ENCODE data around the gene LRRC41. TPM values are rescaled to one million over a fixed set of nuclear protein-coding genes. Genes with fewer than 3 reads are reported as not detected.

Gene LRRC41
- total RNA-seq, 1 experiment from 2014 or later: 38.1 TPM

- TF ChIP-seq CTCF (IDR thresholded peaks at IDR 0.05 in 2 of 3, conservative IDR thresholded peaks at IDR 0.05 in 1 of 3; ENCODE audit: borderline replicate concordance in 1 of 3, insufficient read depth in 1 of 3, low read depth in 2 of 3, low read length in 2 of 3) (no peak), EGR1 (IDR thresholded peaks at IDR 0.05; ENCODE audit: low read depth) (no peak), EZH2phosphoT487 (IDR thresholded peaks at IDR 0.05; ENCODE audit: borderline replicate concordance) (no peak), SP1 (IDR thresholded peaks at IDR 0.05; ENCODE audit: low read depth) (no peak)
Measured at GRCh38 chr1:46284597-46285564, 18.5 kb downstream of the LRRC41 start (continued).

GRCh38 chr1:46284058-46284457, 19.4 kb downstream of the LRRC41 start:
- no peaks in the 10 kb centered on the region for H3K4me1 ChIP-seq (ENCODE audit: control insufficient read depth in 1 of 2, insufficient read depth in 2 of 2, low read length in 2 of 2)
- intact Hi-C loops (cut with micrococcal nuclease): no loop called here
- H3K79me2 ChIP-seq (ENCODE audit: insufficient read depth, low read length): no peaks in the 10 kb centered on the region
- no TSS peak for BruUV-seq (replicated peaks)
- ChIA-PET CTCF (no interaction called here), POLR2A (interaction anchor here (1.2 kb wide), 1 partner anchor 8 kb away, joined by 7 read pairs; no protein-coding TSS in a partner anchor), RAD21 (ENCODE audit: low non-redundant PET in 1 of 2, low total read pairs in 2 of 2, uncharacterized antibody in 2 of 2, unreplicated experiment in 2 of 2) (no interaction called here)
- H4K20me1 ChIP-seq (ENCODE audit: insufficient read depth): no peaks in the 10 kb centered on the region
- H3K9me3 ChIP-seq (ENCODE audit: control insufficient read depth in 1 of 2, insufficient read depth in 1 of 2, low read depth in 1 of 2, low read length in 2 of 2): no peaks in the 10 kb centered on the region
- H3K9ac ChIP-seq (ENCODE audit: low read length): no peak overlapping the region
- ATAC-seq (no peak), DNase-seq (ENCODE audit: low read depth, low spot score) (no peak)
- H3K36me3 ChIP-seq (ENCODE audit: control insufficient read depth in 1 of 2, insufficient read depth in 2 of 2, low read length in 2 of 2): peaks cover 6 to 22% of the 10 kb centered on the region in 2 experiments; a peak in 3 of 4 replicates
- no peak overlapping the region for H3K4me2 ChIP-seq (ENCODE audit: low read length)
- no peak overlapping the region for H3K27ac ChIP-seq (ENCODE audit: low read depth, low read length)
- no peaks in the 10 kb centered on the region for H3K27me3 ChIP-seq (ENCODE audit: insufficient read depth, low read length)
- TF ChIP-seq CTCF (IDR thresholded peaks at IDR 0.05 in 2 of 3, conservative IDR thresholded peaks at IDR 0.05 in 1 of 3; ENCODE audit: borderline replicate concordance in 1 of 3, insufficient read depth in 1 of 3, low read depth in 2 of 3, low read length in 2 of 3) (no peak), TCF7L2 (IDR thresholded peaks at IDR 0.05; ENCODE audit: borderline replicate concordance, extremely low read depth, insufficient read depth, insufficient read length) (no peak), SIN3A (IDR thresholded peaks at IDR 0.05; ENCODE audit: low read depth) (0 out of 2 replicates have a peak, but pooled peaks have one; percentile 24), SRF (IDR thresholded peaks at IDR 0.05; ENCODE audit: low read depth) (no peak), ZFX (IDR thresholded peaks at IDR 0.05) (no peak)
- H2AFZ ChIP-seq (ENCODE audit: low read depth, low read length, poor library complexity, severe bottlenecking): no peak overlapping the region
- no peaks in the 10 kb centered on the region for H3K9me2 ChIP-seq (ENCODE audit: insufficient read depth)
- H3K4me3 ChIP-seq (replicated peaks in 1 of 2; ENCODE audit: low read depth in 1 of 2, low read length in 2 of 2): no peak overlapping the region
